ENCODE measurements around the gene POLR3A.

The POLR3A gene

DNA sequence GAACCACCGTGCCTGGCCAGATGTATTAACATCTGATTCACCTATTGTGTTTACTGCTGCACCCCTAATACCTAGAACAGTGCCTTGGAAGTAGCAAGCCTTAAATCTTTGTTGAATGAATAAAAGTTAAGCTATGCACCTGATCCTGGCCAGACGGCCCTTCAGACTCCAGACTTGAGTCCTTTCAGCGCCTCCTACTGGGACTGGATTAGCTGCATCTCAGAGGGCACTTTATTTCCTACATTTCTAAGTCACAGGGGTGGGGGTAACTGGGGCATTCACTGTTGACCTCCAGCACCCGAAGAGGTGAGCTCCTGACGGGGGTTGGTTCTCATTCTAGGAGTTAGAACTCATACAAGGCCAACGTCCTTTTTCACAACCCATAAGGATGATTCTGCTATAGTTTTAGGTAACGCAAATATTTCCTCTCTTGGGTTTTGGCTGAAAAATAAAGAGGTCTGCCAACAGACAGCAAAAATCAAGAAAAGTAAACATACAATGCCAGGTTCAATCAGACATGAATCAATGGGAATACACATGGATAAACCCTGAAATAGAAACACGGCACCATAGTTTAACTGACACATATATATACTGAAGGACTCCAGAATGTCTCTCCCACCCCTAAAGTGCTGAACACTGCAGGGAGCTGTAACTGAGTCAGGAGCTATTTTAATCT lies 54.8 kb downstream of the POLR3A start:
- no peak for DNase-seq

- DNase-seq, result no peak
Observed at GRCh38 chr10:77973276-77973675, 56.0 kb downstream of the POLR3A start.

DNA sequence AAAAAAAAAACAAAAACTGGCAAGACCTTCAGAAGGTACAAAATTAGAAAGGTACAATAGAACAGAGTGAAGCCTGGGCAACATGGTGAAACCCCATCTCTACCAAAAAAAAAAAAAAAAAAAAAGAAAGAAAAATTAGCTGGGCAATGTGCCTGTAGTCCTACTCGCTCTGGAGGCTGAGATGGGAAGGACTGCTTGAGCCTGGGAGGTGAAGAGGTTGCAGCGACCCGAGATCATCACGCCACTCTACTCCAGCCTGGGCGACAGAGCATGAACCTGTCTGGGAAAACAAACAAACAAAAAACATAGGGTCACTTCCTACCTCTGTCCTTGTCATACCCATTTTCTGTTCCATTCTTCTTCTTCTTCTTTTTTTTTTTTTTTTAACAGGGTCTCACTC lies 57.2 kb downstream of the POLR3A start:
- DNase-seq, result no peak

DNA sequence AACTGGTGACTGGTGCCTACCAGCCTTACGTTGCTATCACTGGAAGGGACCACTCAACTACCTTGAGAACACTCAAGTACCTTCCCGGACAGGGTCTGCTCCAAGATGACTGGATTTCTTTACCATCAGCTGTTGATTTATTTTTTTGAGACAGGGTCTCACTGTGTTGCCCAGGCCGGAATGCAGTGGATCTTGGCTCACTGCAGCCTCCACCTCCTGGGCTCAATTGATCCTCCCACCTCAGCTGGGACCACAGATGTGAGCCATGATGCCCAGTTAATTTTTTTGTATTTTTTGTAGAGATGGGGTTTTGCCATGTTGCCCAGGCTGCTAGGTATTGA lies 57.5 kb downstream of the POLR3A start:
- no peak for DNase-seq

DNA sequence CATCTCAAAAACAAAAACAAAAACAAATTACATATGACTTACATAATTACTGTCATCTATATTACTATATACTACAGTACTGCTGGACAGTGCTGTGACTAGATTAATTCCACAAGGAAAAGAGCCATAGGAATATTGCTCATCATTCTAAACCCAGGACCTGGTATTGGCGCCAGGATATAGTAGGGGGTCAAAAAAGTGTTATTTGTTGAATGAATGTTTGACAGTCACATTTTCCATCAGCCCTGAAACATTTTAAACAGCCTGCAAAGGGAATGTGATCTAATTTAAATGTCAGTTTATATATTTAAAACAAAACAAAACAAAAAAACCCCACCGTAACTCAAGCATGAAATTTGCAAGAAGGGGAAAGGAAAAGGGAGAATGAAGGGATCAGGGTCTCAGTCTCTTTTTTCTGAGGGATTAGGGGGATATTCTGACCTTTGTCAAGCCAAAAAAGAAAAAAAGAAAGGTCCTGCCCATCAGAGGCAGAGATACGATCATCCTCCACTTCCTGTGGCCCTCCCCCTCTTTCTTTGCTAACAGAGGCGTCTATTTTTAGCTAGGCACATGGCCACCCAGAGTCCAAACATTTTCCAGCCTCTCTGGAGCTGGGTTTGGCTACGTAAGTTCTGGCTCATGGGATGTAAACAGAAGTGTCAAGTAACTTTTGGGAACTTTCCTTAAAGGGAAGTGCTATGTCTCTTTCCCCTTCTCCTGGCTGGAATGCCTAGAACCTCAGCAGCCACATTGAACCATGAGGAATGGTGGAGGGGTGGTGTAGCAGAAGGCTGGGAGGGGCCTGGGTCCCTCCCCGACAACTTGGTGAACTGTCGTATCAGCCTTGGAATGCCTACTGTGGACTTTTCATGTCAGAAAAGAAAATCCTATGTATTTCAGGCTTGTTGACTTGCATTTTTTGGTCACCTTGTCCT lies 58.2 kb downstream of the POLR3A start:
- no peak for DNase-seq

DNA sequence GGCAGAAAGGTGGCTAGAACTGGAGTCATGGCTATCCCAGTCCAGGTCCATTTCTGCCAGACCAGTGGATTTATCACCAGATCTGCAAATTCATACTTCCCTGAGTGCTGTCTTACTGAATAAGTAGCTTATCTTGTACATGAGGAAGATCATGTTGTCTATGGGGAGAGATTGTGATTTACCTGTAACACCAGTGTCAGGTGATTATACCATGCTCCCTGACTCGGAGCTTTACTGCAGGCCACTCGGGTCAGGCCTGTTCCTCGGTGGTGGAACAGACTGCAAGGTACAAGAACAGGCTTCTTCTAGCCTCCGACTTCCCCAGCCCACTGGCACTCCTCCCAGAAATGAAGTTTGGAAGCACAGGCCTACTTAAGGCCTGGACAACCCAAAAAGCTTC lies 60.2 kb downstream of the POLR3A start:
- no peak for DNase-seq

GRCh38 chr10:77967611-77968022 lies 61.7 kb downstream of the POLR3A start:
- DNase-seq, result no peak

GRCh38 chr10:77965294-77965693 lies 64.0 kb downstream of the POLR3A start:
- DNase-seq, result no peak

DNA sequence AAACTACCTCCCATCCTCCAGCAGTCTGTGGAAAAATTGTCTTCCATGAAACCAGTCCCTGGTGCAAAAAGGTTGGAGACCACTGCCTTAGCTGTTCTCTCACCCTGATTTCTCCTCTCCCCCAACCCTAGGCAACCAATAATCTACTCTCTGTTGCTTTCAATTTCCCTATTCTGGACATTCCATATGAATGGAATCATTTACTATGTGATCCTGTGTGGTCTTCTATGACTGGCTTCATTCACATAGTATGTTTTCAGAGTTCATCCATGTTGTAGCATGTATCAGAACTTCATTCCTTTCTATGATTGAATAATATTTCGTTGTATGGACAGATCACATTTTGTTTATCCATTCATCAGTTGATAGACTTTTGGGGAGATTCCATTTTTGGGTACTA lies 64.5 kb downstream of the POLR3A start:
- DNase-seq, result no peak

DNA sequence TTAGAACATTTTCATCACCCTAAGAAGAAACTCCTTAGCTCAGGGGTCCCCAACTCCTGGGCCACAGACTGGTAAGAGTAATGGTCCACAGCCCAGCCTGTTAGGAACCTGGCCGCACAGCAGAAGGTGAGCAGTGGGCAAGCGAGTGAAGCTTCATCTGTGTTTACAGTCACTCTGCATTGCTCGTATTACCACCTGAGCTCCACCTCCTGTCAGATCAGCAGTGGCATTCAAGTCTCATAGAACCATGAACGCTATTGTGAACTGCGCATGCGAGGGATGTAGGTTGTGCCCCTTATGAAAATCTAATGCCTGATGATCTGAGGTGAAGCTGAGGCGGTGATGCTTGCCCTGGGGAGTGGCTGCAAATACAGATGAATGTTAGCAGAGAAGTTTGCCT lies 65.4 kb downstream of the POLR3A start:
- DNase-seq, result no peak

GRCh38 chr10:77962350-77963146 lies 66.8 kb downstream of the POLR3A start:
- DNase-seq, result no peak

DNA sequence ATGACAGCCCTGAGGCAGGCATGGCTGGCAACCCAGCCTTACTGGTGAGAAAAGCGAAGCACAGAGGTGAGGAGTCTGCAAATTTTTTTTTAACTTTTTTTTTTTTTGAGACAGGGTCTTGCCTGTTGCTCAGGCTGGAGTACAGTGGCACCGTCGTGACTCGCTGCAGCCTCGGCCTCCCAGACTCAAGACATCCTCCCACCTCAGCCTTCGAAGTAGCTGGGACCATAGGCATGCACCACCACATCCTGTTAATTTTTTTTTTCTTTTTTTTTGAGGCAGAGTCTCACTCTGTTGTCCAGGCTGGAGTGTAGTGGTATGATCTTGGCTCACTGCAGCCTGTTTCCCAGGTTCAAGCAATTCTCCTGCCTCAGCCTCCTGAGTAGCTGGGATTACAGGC lies 67.6 kb downstream of the POLR3A start:
- no peak for DNase-seq

- no peak for DNase-seq
Observed at GRCh38 chr10:77960829-77961329, 68.4 kb downstream of the POLR3A start.

- DNase-seq, result no peak
Observed at GRCh38 chr10:77959887-77960455, 69.3 kb downstream of the POLR3A start.

DNA sequence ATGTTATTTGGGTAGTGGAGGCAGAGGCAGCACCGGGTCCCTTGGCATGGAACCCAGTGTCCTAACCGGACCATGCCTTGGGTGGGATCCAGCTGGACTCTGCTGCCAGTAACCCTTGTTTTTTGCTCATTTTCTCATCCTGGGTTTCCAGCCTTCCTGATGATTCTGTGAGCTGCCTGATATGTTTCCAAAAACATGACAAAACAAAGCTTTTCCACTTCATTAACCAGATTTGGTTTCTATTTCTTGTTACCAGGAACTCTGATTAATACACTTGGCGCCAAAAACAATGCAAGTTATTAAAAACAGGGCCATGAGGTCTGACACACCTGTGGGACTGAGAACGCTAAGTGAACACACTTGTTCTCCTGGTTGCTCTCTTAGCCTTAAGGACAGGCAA lies 69.9 kb downstream of the POLR3A start:
- DNase-seq, result no peak

DNA sequence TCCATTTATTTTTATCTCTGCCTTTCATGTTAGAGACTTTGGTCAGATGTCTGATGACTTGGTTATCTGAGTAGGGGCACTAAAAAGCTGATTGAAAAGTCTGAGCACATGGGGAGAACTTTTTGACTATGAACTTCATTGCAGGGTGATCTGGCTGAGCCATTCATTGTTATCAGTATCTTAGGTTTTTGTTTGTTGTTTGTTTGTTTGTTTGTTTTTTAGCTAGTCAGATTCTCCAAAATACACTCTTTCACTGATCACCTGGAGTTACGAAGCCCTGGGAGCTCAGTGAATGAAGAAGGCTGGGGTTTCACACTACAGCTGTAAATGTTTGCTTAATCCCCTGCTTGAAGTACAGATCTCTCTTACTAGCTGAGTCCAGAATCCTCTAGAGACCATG lies 74.2 kb downstream of the POLR3A start:
- DNase-seq, result no peak

- DNase-seq, result no peak
Observed at GRCh38 chr10:77949167-77949566, 80.1 kb downstream of the POLR3A start.

GRCh38 chr10:77946084-77946483 lies 83.2 kb downstream of the POLR3A start:
- DNase-seq, result no peak

- no peak for DNase-seq
Observed at GRCh38 chr10:77944519-77944918, 84.8 kb downstream of the POLR3A start.

GRCh38 chr10:77943121-77943901 lies 86.0 kb downstream of the POLR3A start:
- DNase-seq, result no peak

- no peak for DNase-seq
Observed at GRCh38 chr10:77941790-77942189, 87.5 kb downstream of the POLR3A start.

- DNase-seq, result no peak
Observed at GRCh38 chr10:77940627-77941026, 88.7 kb downstream of the POLR3A start.
